AG10803 (cell line): ENCODE measurements around the gene ADNP.

ENCODE experiments used
- DNase-seq: peaks from one replicate; pipeline ENCODE4 v3.0.0; 2010; ENCODE audit warnings: low read depth
- H3K4me3 ChIP-seq: 2 replicates; pipeline ENCODE4 v1.5.1; 2011; ENCODE audit warnings: mild to moderate bottlenecking, low read length, control low read depth
- TF ChIP-seq, protein P1 (sequence below): conservative IDR thresholded peaks from 2 replicates; pipeline ENCODE4 v1.5.1; 2011; ENCODE audit warnings: mild to moderate bottlenecking, low read length, control low read depth, inconsistent platforms

The ADNP gene

GRCh38 chr20:50953821-50954220 is 22.6 kb upstream of the ADNP start:
- DNase-seq: no peak
- TF ChIP-seq, protein P1, sequence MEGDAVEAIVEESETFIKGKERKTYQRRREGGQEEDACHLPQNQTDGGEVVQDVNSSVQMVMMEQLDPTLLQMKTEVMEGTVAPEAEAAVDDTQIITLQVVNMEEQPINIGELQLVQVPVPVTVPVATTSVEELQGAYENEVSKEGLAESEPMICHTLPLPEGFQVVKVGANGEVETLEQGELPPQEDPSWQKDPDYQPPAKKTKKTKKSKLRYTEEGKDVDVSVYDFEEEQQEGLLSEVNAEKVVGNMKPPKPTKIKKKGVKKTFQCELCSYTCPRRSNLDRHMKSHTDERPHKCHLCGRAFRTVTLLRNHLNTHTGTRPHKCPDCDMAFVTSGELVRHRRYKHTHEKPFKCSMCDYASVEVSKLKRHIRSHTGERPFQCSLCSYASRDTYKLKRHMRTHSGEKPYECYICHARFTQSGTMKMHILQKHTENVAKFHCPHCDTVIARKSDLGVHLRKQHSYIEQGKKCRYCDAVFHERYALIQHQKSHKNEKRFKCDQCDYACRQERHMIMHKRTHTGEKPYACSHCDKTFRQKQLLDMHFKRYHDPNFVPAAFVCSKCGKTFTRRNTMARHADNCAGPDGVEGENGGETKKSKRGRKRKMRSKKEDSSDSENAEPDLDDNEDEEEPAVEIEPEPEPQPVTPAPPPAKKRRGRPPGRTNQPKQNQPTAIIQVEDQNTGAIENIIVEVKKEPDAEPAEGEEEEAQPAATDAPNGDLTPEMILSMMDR: no peak
- no peak overlapping the region for H3K4me3 ChIP-seq

- TF ChIP-seq, protein P1: no peak
- no peak for DNase-seq
- no peak overlapping the region for H3K4me3 ChIP-seq
These were observed 22.0 kb upstream of the ADNP start for GRCh38 chr20:50953196-50953595.

DNA sequence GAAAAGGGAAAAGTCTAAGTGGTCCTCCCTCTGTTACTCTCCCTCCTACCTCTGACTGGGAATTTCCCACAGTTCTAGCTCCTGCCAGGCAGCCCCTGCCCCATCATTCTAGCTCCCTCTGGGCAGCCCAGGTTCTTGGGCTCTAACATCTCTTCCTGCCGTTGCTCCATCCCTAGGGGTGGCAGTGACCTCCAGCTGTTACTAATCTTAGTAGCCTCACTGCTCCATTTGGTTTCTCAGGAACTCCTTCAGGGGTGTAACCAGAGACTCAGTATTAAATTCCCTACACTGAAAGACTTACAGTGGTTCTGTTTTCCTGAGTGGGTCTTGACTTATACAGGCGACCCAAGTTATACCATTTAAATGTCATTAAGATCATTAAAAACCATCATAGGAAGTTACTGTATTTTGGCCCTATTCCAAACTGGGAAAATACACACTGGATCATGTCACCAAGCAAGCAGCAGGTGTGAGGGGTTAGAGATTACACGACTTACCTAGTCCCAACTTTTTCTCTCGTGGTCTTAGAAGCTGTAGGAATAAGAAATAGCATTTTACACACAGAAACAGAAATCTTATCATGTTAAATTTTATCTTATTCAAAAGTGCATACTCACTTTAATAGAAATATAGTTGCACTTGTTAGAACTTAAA is 17.0 kb upstream of the ADNP start:
- no peak for DNase-seq
- no peak overlapping the region for H3K4me3 ChIP-seq
- TF ChIP-seq, protein P1: no peak

- TF ChIP-seq, protein P1: no peak
- DNase-seq: no peak
- no peak overlapping the region for H3K4me3 ChIP-seq
These were observed 11.8 kb upstream of the ADNP start for GRCh38 chr20:50943069-50943468.

DNA sequence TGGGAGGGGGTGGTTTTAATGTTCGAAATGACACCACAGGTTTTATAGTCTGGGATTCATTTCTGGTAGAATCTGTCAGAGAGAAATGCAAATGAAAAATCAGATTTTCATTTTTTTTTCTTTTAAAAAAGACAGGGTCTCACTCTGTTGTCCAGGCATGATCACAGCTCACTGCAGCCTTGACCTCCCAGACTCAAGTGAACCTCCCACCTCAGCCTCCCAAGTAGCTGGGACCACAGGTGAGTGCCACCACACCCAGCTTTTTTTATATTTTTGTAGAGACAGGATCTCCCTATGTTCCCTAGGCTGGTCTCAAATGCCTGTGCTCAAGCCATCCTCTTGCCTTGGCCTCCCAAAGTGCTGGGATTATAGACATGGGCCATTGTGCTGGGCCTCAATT is 2.4 kb upstream of the ADNP start:
- TF ChIP-seq, protein P1: no peak
- no peak for DNase-seq
- no peak overlapping the region for H3K4me3 ChIP-seq

DNA sequence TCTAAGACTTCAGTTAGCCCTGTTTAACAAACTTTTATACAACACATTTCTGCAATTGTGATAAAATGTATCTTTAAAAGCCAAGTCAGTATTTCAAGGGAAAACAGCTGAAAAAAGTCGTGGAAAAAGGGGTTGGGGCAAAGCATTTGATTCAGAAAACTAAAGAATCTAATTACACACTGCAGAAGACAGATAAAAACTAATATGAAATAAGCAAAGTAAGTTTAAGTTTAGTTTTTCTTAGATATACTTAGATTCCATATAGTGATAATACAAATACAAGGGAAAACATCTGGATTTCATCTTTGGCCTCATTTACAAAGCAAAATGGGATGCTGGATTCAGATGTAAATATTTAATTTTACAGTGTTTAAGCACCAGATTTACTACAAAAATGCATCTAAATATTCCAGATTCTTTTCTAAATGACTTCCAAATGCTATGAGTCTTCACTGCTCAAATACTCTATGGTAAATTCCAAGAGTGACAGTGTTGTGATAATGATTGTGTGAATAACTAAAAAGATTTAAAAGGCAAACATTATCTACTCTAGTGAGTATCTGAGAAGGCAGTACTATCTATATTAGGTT is 1.5 kb upstream of the ADNP start:
- peak; percentile 59 for DNase-seq
- TF ChIP-seq, protein P1: no peak
- no peak overlapping the region for H3K4me3 ChIP-seq

DNA sequence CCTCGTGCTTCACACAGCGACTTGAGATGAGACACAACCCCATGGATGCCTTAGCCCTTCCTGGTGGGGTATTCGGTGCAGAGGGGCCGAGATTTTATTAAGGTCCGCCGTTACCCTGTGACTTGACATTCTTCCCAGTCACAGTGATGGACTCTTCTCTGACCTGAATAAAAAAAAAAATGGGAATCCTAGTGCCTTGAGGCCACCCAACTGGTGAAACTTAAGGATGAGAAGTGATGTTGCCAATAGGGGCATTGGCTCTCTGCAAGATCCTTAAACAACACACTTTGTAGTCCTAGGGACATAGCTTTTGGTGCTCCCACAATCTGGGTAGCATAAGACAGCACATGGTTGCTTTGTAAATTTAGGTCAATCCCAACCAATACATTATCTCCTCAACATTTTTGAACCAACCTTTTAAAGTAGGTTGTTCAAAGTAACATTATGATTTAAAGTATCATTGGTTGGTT is 814 bp upstream of the ADNP start:
- H3K4me3 ChIP-seq: peak overlapping the region; percentile 29
- DNase-seq: no peak
- TF ChIP-seq, protein P1: no peak
